Measurements from ENCODE around the gene RNF212.
"Not testable (repeated sequence)": the region's sequence is repeated elsewhere in the genome, so short reads cannot be mapped to it uniquely, and the experiment has no call there.

The RNF212 gene

GRCh38 chr4:1139860-1140259, 26.5 kb upstream of the RNF212 start:
- no peaks in the 10 kb centered on the region for H3K27me3 ChIP-seq (ENCODE audit: control insufficient read depth in 1 of 2, insufficient read depth in 2 of 2, low read length in 2 of 2)
- no peak overlapping the region for H3K9ac ChIP-seq (ENCODE audit: low read length in 2 of 2)
- H3K4me3 ChIP-seq (ENCODE audit: low read length in 2 of 2) = no peak overlapping the region
- no peak overlapping the region for H3K27ac ChIP-seq (ENCODE audit: low read length)
- no peaks in the 10 kb centered on the region for H3K9me3 ChIP-seq (ENCODE audit: control insufficient read depth in 2 of 2, low read length in 2 of 2)
- H3K4me1 ChIP-seq (ENCODE audit: control insufficient read depth, insufficient read depth, low read length) = no peaks in the 10 kb centered on the region
- no peaks in the 10 kb centered on the region for H3K36me3 ChIP-seq (ENCODE audit: control insufficient read depth in 2 of 2, insufficient read depth in 2 of 2, low read length in 2 of 2)

- Histone ChIP-seq H3K27me3 (ENCODE audit: control insufficient read depth in 1 of 2, insufficient read depth in 2 of 2, low read length in 2 of 2) (no peaks in the 10 kb centered on the region), H3K9me3 (ENCODE audit: control insufficient read depth in 2 of 2, low read length in 2 of 2) (no peaks in the 10 kb centered on the region), H3K4me3 (ENCODE audit: low read length in 2 of 2) (no peak overlapping the region), H3K27ac (ENCODE audit: low read length) (no peak overlapping the region), H3K36me3 (ENCODE audit: control insufficient read depth in 2 of 2, insufficient read depth in 2 of 2, low read length in 2 of 2) (no peaks in the 10 kb centered on the region), H3K9ac (ENCODE audit: low read length in 2 of 2) (no peak overlapping the region), H3K4me1 (ENCODE audit: control insufficient read depth, insufficient read depth, low read length) (no peaks in the 10 kb centered on the region)
Observed at GRCh38 chr4:1137850-1138249, 24.5 kb upstream of the RNF212 start.

- Histone ChIP-seq H3K27me3 (ENCODE audit: control insufficient read depth in 1 of 2, insufficient read depth in 2 of 2, low read length in 2 of 2) (no peaks in the 10 kb centered on the region), H3K9ac (ENCODE audit: low read length in 2 of 2) (no peak overlapping the region), H3K4me3 (ENCODE audit: low read length in 2 of 2) (no peak overlapping the region), H3K27ac (ENCODE audit: low read length) (no peak overlapping the region), H3K9me3 (ENCODE audit: control insufficient read depth in 2 of 2, low read length in 2 of 2) (no peaks in the 10 kb centered on the region), H3K36me3 (ENCODE audit: control insufficient read depth in 2 of 2, insufficient read depth in 2 of 2, low read length in 2 of 2) (no peaks in the 10 kb centered on the region), H3K4me1 (ENCODE audit: control insufficient read depth, insufficient read depth, low read length) (no peaks in the 10 kb centered on the region)
Observed at GRCh38 chr4:1137063-1137776, 23.9 kb upstream of the RNF212 start.

- Histone ChIP-seq H3K4me1 (ENCODE audit: control insufficient read depth, insufficient read depth, low read length) (no peaks in the 10 kb centered on the region), H3K36me3 (ENCODE audit: control insufficient read depth in 2 of 2, insufficient read depth in 2 of 2, low read length in 2 of 2) (no peaks in the 10 kb centered on the region), H3K27me3 (ENCODE audit: control insufficient read depth in 1 of 2, insufficient read depth in 2 of 2, low read length in 2 of 2) (no peaks in the 10 kb centered on the region), H3K4me3 (ENCODE audit: low read length in 2 of 2) (no peak overlapping the region), H3K9ac (ENCODE audit: low read length in 2 of 2) (no peak overlapping the region), H3K9me3 (ENCODE audit: control insufficient read depth in 2 of 2, low read length in 2 of 2) (no peaks in the 10 kb centered on the region), H3K27ac (ENCODE audit: low read length) (no peak overlapping the region)
Observed at GRCh38 chr4:1136048-1136447, 22.7 kb upstream of the RNF212 start.

GRCh38 chr4:1133033-1133432, 19.7 kb upstream of the RNF212 start:
- H3K27me3 ChIP-seq (ENCODE audit: control insufficient read depth in 1 of 2, insufficient read depth in 2 of 2, low read length in 2 of 2) = no peaks in the 10 kb centered on the region

GRCh38 chr4:1130316-1131186, 17.2 kb upstream of the RNF212 start:
- peak overlapping the region in 1 of 2 donors; percentile 55 for H3K9ac ChIP-seq (ENCODE audit: low read length in 2 of 2)
- H3K36me3 ChIP-seq (ENCODE audit: control insufficient read depth in 2 of 2, insufficient read depth in 2 of 2, low read length in 2 of 2) = no peaks in the 10 kb centered on the region
- H3K27ac ChIP-seq (ENCODE audit: low read length) = no peak overlapping the region
- no peaks in the 10 kb centered on the region for H3K9me3 ChIP-seq (ENCODE audit: control insufficient read depth in 2 of 2, low read length in 2 of 2)
- no peaks in the 10 kb centered on the region for H3K4me1 ChIP-seq (ENCODE audit: control insufficient read depth, insufficient read depth, low read length)
- peaks cover 0 to 2% of the 10 kb centered on the region in 2 donors for H3K27me3 ChIP-seq (ENCODE audit: control insufficient read depth in 1 of 2, insufficient read depth in 2 of 2, low read length in 2 of 2)
- no peak overlapping the region for H3K4me3 ChIP-seq (ENCODE audit: low read length in 2 of 2)

More at GRCh38 chr4:1133033-1133432, 19.7 kb upstream of the RNF212 start:
- no peak overlapping the region for H3K27ac ChIP-seq (ENCODE audit: low read length)
- H3K36me3 ChIP-seq (ENCODE audit: control insufficient read depth in 2 of 2, insufficient read depth in 2 of 2, low read length in 2 of 2) = no peaks in the 10 kb centered on the region
- no peak overlapping the region for H3K4me3 ChIP-seq (ENCODE audit: low read length in 2 of 2)
- H3K9ac ChIP-seq (ENCODE audit: low read length in 2 of 2) = no peak overlapping the region
- H3K9me3 ChIP-seq (ENCODE audit: control insufficient read depth in 2 of 2, low read length in 2 of 2) = no peaks in the 10 kb centered on the region
- H3K4me1 ChIP-seq (ENCODE audit: control insufficient read depth, insufficient read depth, low read length) = no peaks in the 10 kb centered on the region

- no peaks in the 10 kb centered on the region for H3K9me3 ChIP-seq (ENCODE audit: control insufficient read depth in 2 of 2, low read length in 2 of 2)
- H3K27ac ChIP-seq (ENCODE audit: low read length) = no peak overlapping the region
- H3K4me3 ChIP-seq (ENCODE audit: low read length in 2 of 2) = no peak overlapping the region
- no peak overlapping the region for H3K9ac ChIP-seq (ENCODE audit: low read length in 2 of 2)
- no peaks in the 10 kb centered on the region for H3K4me1 ChIP-seq (ENCODE audit: control insufficient read depth, insufficient read depth, low read length)
- H3K36me3 ChIP-seq (ENCODE audit: control insufficient read depth in 2 of 2, insufficient read depth in 2 of 2, low read length in 2 of 2) = no peaks in the 10 kb centered on the region
- H3K27me3 ChIP-seq (ENCODE audit: control insufficient read depth in 1 of 2, insufficient read depth in 2 of 2, low read length in 2 of 2) = peaks cover 0 to 2% of the 10 kb centered on the region in 2 donors
Observed at GRCh38 chr4:1126506-1126905, 13.1 kb upstream of the RNF212 start.

GRCh38 chr4:1125466-1125865, 12.1 kb upstream of the RNF212 start:
- H3K36me3 ChIP-seq (ENCODE audit: control insufficient read depth in 2 of 2, insufficient read depth in 2 of 2, low read length in 2 of 2); H3K4me1 ChIP-seq (ENCODE audit: control insufficient read depth, insufficient read depth, low read length); H3K4me3 ChIP-seq (ENCODE audit: low read length in 2 of 2); H3K27me3 ChIP-seq (ENCODE audit: control insufficient read depth in 1 of 2, insufficient read depth in 2 of 2, low read length in 2 of 2); H3K9me3 ChIP-seq (ENCODE audit: control insufficient read depth in 2 of 2, low read length in 2 of 2); H3K9ac ChIP-seq (ENCODE audit: low read length in 2 of 2); H3K27ac ChIP-seq (ENCODE audit: low read length): not testable (repeated sequence)

GRCh38 chr4:1124818-1125217, 11.5 kb upstream of the RNF212 start:
- Histone ChIP-seq H3K4me3 (ENCODE audit: low read length in 2 of 2) (no peak overlapping the region), H3K9ac (ENCODE audit: low read length in 2 of 2) (no peak overlapping the region), H3K9me3 (ENCODE audit: control insufficient read depth in 2 of 2, low read length in 2 of 2) (no peaks in the 10 kb centered on the region), H3K27ac (ENCODE audit: low read length) (no peak overlapping the region), H3K27me3 (ENCODE audit: control insufficient read depth in 1 of 2, insufficient read depth in 2 of 2, low read length in 2 of 2) (peaks cover 0 to 2% of the 10 kb centered on the region in 2 donors), H3K36me3 (ENCODE audit: control insufficient read depth in 2 of 2, insufficient read depth in 2 of 2, low read length in 2 of 2) (no peaks in the 10 kb centered on the region), H3K4me1 (ENCODE audit: control insufficient read depth, insufficient read depth, low read length) (no peaks in the 10 kb centered on the region)

GRCh38 chr4:1122505-1122904, 9.1 kb upstream of the RNF212 start:
- Histone ChIP-seq H3K4me1 (ENCODE audit: control insufficient read depth, insufficient read depth, low read length) (no peaks in the 10 kb centered on the region), H3K9me3 (ENCODE audit: control insufficient read depth in 2 of 2, low read length in 2 of 2) (no peaks in the 10 kb centered on the region), H3K27ac (ENCODE audit: low read length) (no peak overlapping the region)

GRCh38 chr4:1116838-1117237, 3.5 kb upstream of the RNF212 start:
- Histone ChIP-seq H3K36me3 (ENCODE audit: control insufficient read depth in 2 of 2, insufficient read depth in 2 of 2, low read length in 2 of 2) (no peaks in the 10 kb centered on the region), H3K9me3 (ENCODE audit: control insufficient read depth in 2 of 2, low read length in 2 of 2) (no peaks in the 10 kb centered on the region), H3K4me1 (ENCODE audit: control insufficient read depth, insufficient read depth, low read length) (peaks cover 2% of the 10 kb centered on the region), H3K27ac (ENCODE audit: low read length) (no peak overlapping the region), H3K9ac (ENCODE audit: low read length in 2 of 2) (no peak overlapping the region), H3K27me3 (ENCODE audit: control insufficient read depth in 1 of 2, insufficient read depth in 2 of 2, low read length in 2 of 2) (peaks cover 5 to 9% of the 10 kb centered on the region in 2 donors), H3K4me3 (ENCODE audit: low read length in 2 of 2) (no peak overlapping the region)

More at GRCh38 chr4:1122505-1122904, 9.1 kb upstream of the RNF212 start:
- peaks cover 0 to 2% of the 10 kb centered on the region in 2 donors for H3K27me3 ChIP-seq (ENCODE audit: control insufficient read depth in 1 of 2, insufficient read depth in 2 of 2, low read length in 2 of 2)
- H3K4me3 ChIP-seq (ENCODE audit: low read length in 2 of 2) = no peak overlapping the region
- no peak overlapping the region for H3K9ac ChIP-seq (ENCODE audit: low read length in 2 of 2)
- H3K36me3 ChIP-seq (ENCODE audit: control insufficient read depth in 2 of 2, insufficient read depth in 2 of 2, low read length in 2 of 2) = no peaks in the 10 kb centered on the region

Data from stomach smooth muscle (tissue), 2 donors.